Hepatocyte (in vitro differentiated cells): ENCODE results near the gene LIN7B. TPM values are rescaled to one million over a fixed set of nuclear protein-coding genes. Genes with fewer than 3 reads are reported as not detected.
A peak's percentile ranks its signal among the peaks of the same experiment; 100 is the strongest.

Source experiments
- DNase-seq: peaks from one replicate; pipeline ENCODE4 v3.0.0-alpha.2; 2016; ENCODE audit warnings: low spot score
- H2AFZ ChIP-seq: fragments of 200-600 bp; sonication (generic); 2 replicates; pipeline ENCODE4 v1.6.0; 2016; ENCODE audit warnings: antibody characterized with exemption, mild to moderate bottlenecking
- H3K27ac ChIP-seq: fragments of 200-600 bp; sonication (generic); 2 replicates; pipeline ENCODE4 v1.5.1; 2016; ENCODE audit warnings: mild to moderate bottlenecking
- H3K27me3 ChIP-seq: fragments of 200-600 bp; sonication (generic); 2 replicates; pipeline ENCODE4 v1.6.1; 2016
- H3K36me3 ChIP-seq: fragments of 200-600 bp; sonication (generic); replicated peaks from 2 replicates; pipeline ENCODE4 v1.5.1; 2016; ENCODE audit warnings: low read depth; ENCODE audit not compliant: insufficient read depth
- H3K4me1 ChIP-seq: fragments of 200-600 bp; sonication (generic); 2 replicates; pipeline ENCODE4 v1.5.1; 2016; ENCODE audit warnings: mild to moderate bottlenecking, moderate library complexity; ENCODE audit not compliant: insufficient read depth
- H3K4me2 ChIP-seq: fragments of 200-600 bp; sonication (generic); 2 replicates; pipeline ENCODE4 v1.6.0; 2016
- H3K4me3 ChIP-seq: fragments of 200-600 bp; sonication (generic); 2 replicates; pipeline ENCODE4 v1.5.1; 2016; ENCODE audit warnings: mild to moderate bottlenecking
- H3K79me2 ChIP-seq: fragments of 200-600 bp; sonication (generic); 2 replicates; pipeline ENCODE4 v1.6.0; 2017; ENCODE audit warnings: mild to moderate bottlenecking
- H3K9me2 ChIP-seq: fragments of 200-600 bp; sonication (generic); replicated peaks from 2 replicates; pipeline ENCODE4 v1.6.0; 2017; ENCODE audit warnings: mild to moderate bottlenecking; ENCODE audit not compliant: insufficient read depth
- H3K9me3 ChIP-seq: fragments of 200-600 bp; sonication (generic); 2 replicates; pipeline ENCODE4 v1.5.1; 2016; ENCODE audit warnings: low read depth, mild to moderate bottlenecking
- H4K20me1 ChIP-seq: fragments of 200-600 bp; sonication (generic); 2 replicates; pipeline ENCODE4 v1.6.0; 2016; ENCODE audit warnings: mild to moderate bottlenecking; ENCODE audit not compliant: insufficient read depth, poor library complexity, severe bottlenecking
- EZH2 ChIP-seq: fragments of 200-600 bp; sonication (generic); IDR thresholded peaks from 2 replicates; pipeline ENCODE4 v1.6.1; 2016; ENCODE audit warnings: antibody characterized with exemption, mild to moderate bottlenecking, borderline replicate concordance
- EZH2phosphoT487 ChIP-seq: fragments of 200-600 bp; sonication (generic); IDR thresholded peaks from one replicate; pipeline ENCODE4 v1.6.1; 2018; ENCODE audit warnings: antibody characterized with exemption, mild to moderate bottlenecking, low read depth, moderate library complexity; ENCODE audit not compliant: unreplicated experiment, severe bottlenecking
- WGBS: methylation state at CpG from one replicate; pipeline ENCODE4 v1.1.6; 2016; ENCODE audit warnings: low lambda C conversion rate; ENCODE audit errors: missing lambda C conversion rate; 5-methylcytosine and 5-hydroxymethylcytosine counted together
- polyA plus RNA-seq: library from polyadenylated mRNA; unstranded; fragments of >200 nt; fragmentation: Nextera tagmentation; extraction: Ambion mirVana; gene quantifications from 2 replicates; pipeline ENCODE4 v1.2.1, GENCODE V29; 2016
- total RNA-seq: library from RNA; depleted of rRNA; stranded (reverse); fragments of >200 nt; gene quantifications from 2 replicates; pipeline ENCODE4 v1.2.3, GENCODE V29; 2014
- TF ChIP-seq, protein P1 (sequence below): fragments of 200-600 bp; sonication (generic); IDR thresholded peaks from 2 replicates; pipeline ENCODE4 v1.5.1; 2016; ENCODE audit warnings: antibody characterized with exemption, mild to moderate bottlenecking; ENCODE audit not compliant: poor library complexity

LIN7B gene
- total and polyA plus RNA-seq, 2 experiments from 2014 or later, result 8.7 to 18.0 TPM

DNA sequence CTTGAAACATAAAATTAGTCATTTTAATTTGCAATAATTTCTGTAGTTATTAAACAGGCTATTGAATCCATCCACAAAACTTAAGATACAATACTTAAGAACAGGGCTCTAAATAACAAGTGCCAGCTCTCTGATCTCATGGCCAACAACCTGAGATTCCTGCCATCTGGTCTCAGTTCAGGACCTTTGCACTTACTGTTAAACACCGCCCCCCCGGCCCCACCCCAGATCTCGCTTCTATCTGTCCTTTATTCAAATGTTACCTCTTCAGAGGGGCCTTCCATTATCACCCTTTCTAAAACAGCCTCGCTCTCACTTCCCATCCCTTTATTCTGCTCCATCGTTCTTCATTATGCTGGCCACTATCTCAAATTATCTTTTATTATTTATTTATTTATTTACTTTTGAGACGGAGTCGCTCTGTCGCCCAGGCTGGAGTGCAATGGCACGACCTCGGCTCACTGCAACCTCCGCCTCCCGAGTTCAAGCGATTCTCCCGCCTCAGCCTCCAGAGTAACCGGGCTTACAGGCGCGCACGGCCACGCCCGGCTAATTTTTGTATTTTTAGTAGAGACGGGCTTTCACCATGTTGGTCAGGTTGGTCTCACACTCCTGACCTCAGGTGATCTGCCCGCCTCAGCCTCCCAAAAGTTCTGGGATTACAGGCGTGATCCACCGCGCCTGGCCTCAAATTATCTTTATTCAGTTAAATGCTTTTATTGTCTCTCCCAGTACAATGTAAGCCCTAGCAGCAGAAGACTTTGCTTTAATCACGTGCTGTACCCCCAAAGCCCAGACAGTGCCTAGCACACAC is 29.8 kb upstream of the LIN7B start:
- Histone ChIP-seq H3K27ac (peak overlapping the region; percentile 88), H3K36me3 (no peaks in the 10 kb centered on the region), H4K20me1 (peaks cover 38% of the 10 kb centered on the region), H3K79me2 (peaks cover 41% of the 10 kb centered on the region), H3K4me1 (peaks cover 18% of the 10 kb centered on the region), H3K9me2 (no peaks in the 10 kb centered on the region), H3K4me2 (peak overlapping the region; percentile 81), H3K27me3 (no peaks in the 10 kb centered on the region), H2AFZ (peak overlapping the region; percentile 91), H3K4me3 (peak overlapping the region; percentile 16), H3K9me3 (no peaks in the 10 kb centered on the region)
- TF ChIP-seq, protein P1, sequence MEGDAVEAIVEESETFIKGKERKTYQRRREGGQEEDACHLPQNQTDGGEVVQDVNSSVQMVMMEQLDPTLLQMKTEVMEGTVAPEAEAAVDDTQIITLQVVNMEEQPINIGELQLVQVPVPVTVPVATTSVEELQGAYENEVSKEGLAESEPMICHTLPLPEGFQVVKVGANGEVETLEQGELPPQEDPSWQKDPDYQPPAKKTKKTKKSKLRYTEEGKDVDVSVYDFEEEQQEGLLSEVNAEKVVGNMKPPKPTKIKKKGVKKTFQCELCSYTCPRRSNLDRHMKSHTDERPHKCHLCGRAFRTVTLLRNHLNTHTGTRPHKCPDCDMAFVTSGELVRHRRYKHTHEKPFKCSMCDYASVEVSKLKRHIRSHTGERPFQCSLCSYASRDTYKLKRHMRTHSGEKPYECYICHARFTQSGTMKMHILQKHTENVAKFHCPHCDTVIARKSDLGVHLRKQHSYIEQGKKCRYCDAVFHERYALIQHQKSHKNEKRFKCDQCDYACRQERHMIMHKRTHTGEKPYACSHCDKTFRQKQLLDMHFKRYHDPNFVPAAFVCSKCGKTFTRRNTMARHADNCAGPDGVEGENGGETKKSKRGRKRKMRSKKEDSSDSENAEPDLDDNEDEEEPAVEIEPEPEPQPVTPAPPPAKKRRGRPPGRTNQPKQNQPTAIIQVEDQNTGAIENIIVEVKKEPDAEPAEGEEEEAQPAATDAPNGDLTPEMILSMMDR, result no peak
- TF ChIP-seq EZH2phosphoT487 (no peak), EZH2 (no peak)
- DNase-seq, result no peak
- WGBS, result 82% methylated on average over 26 of the region's 26 CpGs

DNA sequence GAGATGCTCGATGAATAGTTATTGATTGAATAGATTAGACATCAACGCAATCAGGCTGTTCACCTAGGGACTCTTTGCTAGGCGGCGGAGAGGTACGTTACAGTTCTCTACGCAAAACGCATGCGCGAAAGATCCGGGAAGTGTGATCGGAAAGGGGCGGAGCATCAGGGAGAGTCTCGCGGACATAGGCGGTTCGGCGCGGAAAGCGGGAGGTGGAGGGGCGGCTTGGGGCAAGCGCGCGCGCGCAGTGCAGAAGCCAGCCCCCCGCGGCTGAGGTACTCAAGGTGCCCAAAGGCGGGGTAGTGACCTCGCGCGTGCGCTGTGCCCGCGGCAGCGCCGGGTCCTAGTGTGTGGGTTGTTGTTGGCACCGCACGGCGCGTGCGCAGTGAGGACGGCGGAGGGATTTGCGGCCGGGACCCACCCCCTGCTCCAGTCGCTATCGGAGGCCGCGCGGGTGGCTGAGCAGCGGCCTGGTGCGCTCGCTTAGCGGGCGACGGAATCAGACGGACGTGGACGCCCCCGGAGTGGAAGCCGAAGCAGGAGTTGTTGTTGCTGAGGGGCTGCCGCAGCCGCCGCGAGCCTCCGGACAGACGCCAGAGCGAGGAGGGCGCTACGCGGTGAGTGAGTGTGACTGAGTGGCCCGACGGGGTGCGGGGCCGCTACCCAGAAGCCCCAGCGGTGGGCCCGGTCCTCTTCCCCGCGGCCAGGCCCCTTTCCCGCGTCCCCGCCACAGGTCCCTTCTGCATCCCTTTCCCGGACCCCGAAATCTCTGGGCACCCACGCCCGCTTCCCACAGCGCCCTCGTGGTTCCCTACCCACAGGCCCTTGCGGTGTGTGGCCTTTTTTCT is 28.9 kb upstream of the LIN7B start, which contains the start of gene SNRNP70:
TSS of gene SNRNP70 (plus strand) at position 432 of the 848 bp plus-strand sequence. CDS start 964 bp downstream, outside the sequence.
- TF ChIP-seq, protein P1, result no peak
- TF ChIP-seq EZH2 (no peak), EZH2phosphoT487 (no peak)
- Histone ChIP-seq H4K20me1 (peaks cover 45% of the 10 kb centered on the region), H3K4me2 (peak within 1 kb of the TSS; percentile 92), H3K4me3 (peak within 1 kb of the TSS; percentile 86), H3K9me3 (no peaks in the 10 kb centered on the region), H3K27me3 (no peaks in the 10 kb centered on the region), H3K9me2 (no peaks in the 10 kb centered on the region), H3K79me2 (peaks cover 48% of the 10 kb centered on the region), H3K27ac (peak within 1 kb of the TSS; percentile 95), H3K36me3 (no peaks in the 10 kb centered on the region), H2AFZ (peak within 1 kb of the TSS; percentile 91), H3K4me1 (peaks cover 18% of the 10 kb centered on the region)
- DNase-seq, result peak; percentile 100
- under 1% methylated on average over 67 of the region's 89 CpGs for WGBS

DNA sequence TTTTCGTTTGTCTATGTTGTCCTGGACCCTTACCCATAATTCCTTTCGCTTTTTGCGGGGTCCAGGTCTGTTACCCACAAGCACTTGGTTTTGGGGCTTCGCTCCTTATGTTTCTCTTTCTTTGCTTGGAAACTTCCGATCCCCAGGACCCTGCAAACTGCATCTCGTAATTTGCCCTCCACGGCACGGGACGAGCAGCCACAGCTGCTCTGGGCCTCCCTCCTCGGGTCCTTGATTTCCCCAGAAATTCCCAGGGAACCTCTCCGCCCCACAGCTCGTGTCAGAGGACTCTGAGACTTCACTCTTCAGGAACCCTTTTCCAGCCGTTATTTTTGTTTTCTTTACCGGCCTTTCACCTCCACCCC is 28.3 kb upstream of the LIN7B start:
- Histone ChIP-seq H3K4me1 (peaks cover 18% of the 10 kb centered on the region), H2AFZ (peak overlapping the region; percentile 79), H3K27me3 (no peaks in the 10 kb centered on the region), H3K9me3 (no peaks in the 10 kb centered on the region), H4K20me1 (peaks cover 49% of the 10 kb centered on the region), H3K4me3 (peak overlapping the region; percentile 86), H3K36me3 (no peaks in the 10 kb centered on the region), H3K79me2 (peaks cover 54% of the 10 kb centered on the region), H3K27ac (peak overlapping the region; percentile 95), H3K4me2 (peak overlapping the region; percentile 92), H3K9me2 (no peaks in the 10 kb centered on the region)
- no peak for TF ChIP-seq EZH2phosphoT487
- TF ChIP-seq, protein P1, result no peak
- no peak for TF ChIP-seq EZH2
- 3% methylated on average over 14 of the region's 14 CpGs for WGBS
- DNase-seq, result no peak
